Measurements from ENCODE around the gene INPP1.

DNA sequence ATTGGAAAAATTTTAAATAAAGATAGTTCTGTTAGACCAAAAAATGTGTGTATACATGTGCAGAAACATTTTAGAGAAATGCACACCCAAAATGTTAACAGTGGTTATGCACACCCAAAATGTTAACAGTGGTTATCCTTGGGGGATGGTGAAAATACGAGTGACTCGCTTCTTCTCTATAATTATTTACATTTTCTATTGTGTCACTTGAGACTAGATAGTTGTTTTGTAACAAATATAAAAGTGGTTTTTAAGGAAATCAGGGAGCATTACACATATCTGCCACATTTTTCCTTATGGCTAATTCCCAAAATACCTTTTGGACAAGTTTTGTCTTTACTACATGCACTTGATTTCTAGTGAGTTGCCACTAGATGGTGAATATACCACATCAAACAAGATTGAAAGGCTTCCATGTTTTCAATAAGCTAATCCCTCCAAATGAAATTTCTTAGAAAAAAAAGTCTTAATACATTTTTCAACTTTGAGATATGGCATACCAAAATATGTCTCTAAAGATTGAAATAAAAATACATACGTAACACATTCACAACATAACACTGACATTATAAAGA is 14.7 kb upstream of the INPP1 start:
- TF ChIP-seq EZH2 (IDR thresholded peaks at IDR 0.05; ENCODE audit: low read depth, low read length, severe bottlenecking) = no peak
- TF ChIP-seq, protein P1, sequence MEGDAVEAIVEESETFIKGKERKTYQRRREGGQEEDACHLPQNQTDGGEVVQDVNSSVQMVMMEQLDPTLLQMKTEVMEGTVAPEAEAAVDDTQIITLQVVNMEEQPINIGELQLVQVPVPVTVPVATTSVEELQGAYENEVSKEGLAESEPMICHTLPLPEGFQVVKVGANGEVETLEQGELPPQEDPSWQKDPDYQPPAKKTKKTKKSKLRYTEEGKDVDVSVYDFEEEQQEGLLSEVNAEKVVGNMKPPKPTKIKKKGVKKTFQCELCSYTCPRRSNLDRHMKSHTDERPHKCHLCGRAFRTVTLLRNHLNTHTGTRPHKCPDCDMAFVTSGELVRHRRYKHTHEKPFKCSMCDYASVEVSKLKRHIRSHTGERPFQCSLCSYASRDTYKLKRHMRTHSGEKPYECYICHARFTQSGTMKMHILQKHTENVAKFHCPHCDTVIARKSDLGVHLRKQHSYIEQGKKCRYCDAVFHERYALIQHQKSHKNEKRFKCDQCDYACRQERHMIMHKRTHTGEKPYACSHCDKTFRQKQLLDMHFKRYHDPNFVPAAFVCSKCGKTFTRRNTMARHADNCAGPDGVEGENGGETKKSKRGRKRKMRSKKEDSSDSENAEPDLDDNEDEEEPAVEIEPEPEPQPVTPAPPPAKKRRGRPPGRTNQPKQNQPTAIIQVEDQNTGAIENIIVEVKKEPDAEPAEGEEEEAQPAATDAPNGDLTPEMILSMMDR (IDR thresholded peaks at IDR 0.05; ENCODE audit: control extremely low read depth in 1 of 3, insufficient read depth in 1 of 3, low read depth in 1 of 3, low read length in 3 of 3) = no peak
- TF ChIP-seq, protein P2, sequence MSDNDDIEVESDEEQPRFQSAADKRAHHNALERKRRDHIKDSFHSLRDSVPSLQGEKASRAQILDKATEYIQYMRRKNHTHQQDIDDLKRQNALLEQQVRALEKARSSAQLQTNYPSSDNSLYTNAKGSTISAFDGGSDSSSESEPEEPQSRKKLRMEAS (IDR thresholded peaks at IDR 0.05) = no peak
- no peak for TF ChIP-seq CEBPB (IDR thresholded peaks at IDR 0.05; ENCODE audit: low read depth, low read length)
- TF ChIP-seq SP1 (IDR thresholded peaks at IDR 0.05; ENCODE audit: low read depth, low read length) = no peak
- no peak for TF ChIP-seq EP300 (IDR thresholded peaks at IDR 0.05; ENCODE audit: borderline replicate concordance in 1 of 2, low read depth in 2 of 2, low read length in 2 of 2)
- TF ChIP-seq POLR2A (IDR thresholded peaks at IDR 0.05; ENCODE audit: control extremely low read depth in 1 of 2, low read depth in 2 of 2, low read length in 2 of 2) = no peak

Measured in H1 (cell line).